GM12892 (cell line): ENCODE results near the gene THRB.

Experiments used
- POLR2A ChIP-seq: IDR thresholded peaks from 2 replicates; pipeline ENCODE4 v1.6.1; 2011; ENCODE audit warnings: low read depth, low read length, control low read depth
- POLR2AphosphoS5 ChIP-seq: IDR thresholded peaks from 2 replicates; pipeline ENCODE4 v1.6.1; 2011; ENCODE audit warnings: low read depth, low read length, control low read depth
- TAF1 ChIP-seq: IDR thresholded peaks from 2 replicates; pipeline ENCODE4 v1.6.1; 2011; ENCODE audit warnings: low read depth, mild to moderate bottlenecking, control low read depth, low read length, borderline replicate concordance

GRCh38 chr3:24447836-24448235, 46.8 kb downstream of the THRB start:
- TF ChIP-seq POLR2A (no peak), TAF1 (no peak), POLR2AphosphoS5 (no peak)
